OCI-LY3 (cell line): Measurements from ENCODE around the gene SEC16A.

ENCODE experiments used
- H2AFZ ChIP-seq: fragments of 200-600, 300-600 bp; shearing (Covaris generic); 2 replicates; pipeline ENCODE4 v1.6.0; 2014; ENCODE audit warnings: antibody characterized with exemption, low read depth, low read length
- H3K27ac ChIP-seq: fragments of 200-600, 300-600 bp; sonication (generic); 2 replicates; pipeline ENCODE4 v1.5.1; 2014; ENCODE audit warnings: mild to moderate bottlenecking, low read length, moderate library complexity, mixed read lengths
- H3K27me3 ChIP-seq: fragments of 200-600, 300-600 bp; sonication (generic); 2 replicates; pipeline ENCODE4 v1.6.1; 2014; ENCODE audit warnings: low read depth, low read length, mixed read lengths
- H3K36me3 ChIP-seq: fragments of 200-600, 300-600 bp; sonication (generic); replicated peaks from 2 replicates; pipeline ENCODE3; 2014; ENCODE audit warnings: low read depth, low read length, mixed read lengths
- H3K4me1 ChIP-seq: fragments of 300-600, 200-600 bp; sonication (generic); 2 replicates; pipeline ENCODE4 v1.6.1; 2014; ENCODE audit warnings: low read length, mixed read lengths
- H3K4me2 ChIP-seq: fragments of 200-600, 300-600 bp; sonication (generic); 2 replicates; pipeline ENCODE4 v1.6.1; 2014; ENCODE audit warnings: low read length, mixed read lengths
- H3K4me3 ChIP-seq: fragments of 300-600, 200-600 bp; sonication (generic); 2 replicates; pipeline ENCODE4 v1.5.1; 2014; ENCODE audit warnings: antibody characterized with exemption, mild to moderate bottlenecking, low read length, moderate library complexity
- H3K79me2 ChIP-seq: fragments of 300-600, 200-600 bp; shearing (Covaris generic); 2 replicates; pipeline ENCODE4 v1.6.1; 2014; ENCODE audit warnings: mild to moderate bottlenecking, low read length, mixed read lengths
- H3K9ac ChIP-seq: fragments of 300-600, 200-600 bp; shearing (Covaris generic); 2 replicates; pipeline ENCODE4 v1.6.0; 2014; ENCODE audit warnings: mild to moderate bottlenecking, low read length, moderate library complexity
- H3K9me3 ChIP-seq: fragments of 200-600, 300-600 bp; shearing (Covaris generic); 2 replicates; pipeline ENCODE4 v1.6.1; 2014; ENCODE audit warnings: low read length, mixed read lengths; ENCODE audit not compliant: insufficient read depth
- H4K20me1 ChIP-seq: fragments of 200-600, 300-600 bp; sonication (generic); 2 replicates; pipeline ENCODE4 v1.6.1; 2016; ENCODE audit warnings: low read length, mixed read lengths; ENCODE audit not compliant: insufficient read depth
- EZH2phosphoT487 ChIP-seq: fragments of 200-600 bp; shearing (Covaris generic); IDR thresholded peaks from 2 replicates; pipeline ENCODE4 v1.6.1; 2018; ENCODE audit warnings: antibody characterized with exemption, mixed run types, low read depth
- TF ChIP-seq, protein P1 (sequence below): fragments of 200-600, 300-600 bp; sonication (generic); IDR thresholded peaks from 2 replicates; pipeline ENCODE4 v1.5.1; 2014; ENCODE audit warnings: antibody characterized with exemption, low read length, low read depth

Gene SEC16A

GRCh38 chr9:136502940-136503550, 20.2 kb upstream of the SEC16A start:
- peaks cover 4% of the 10 kb centered on the region; the same call in 1 of the 2 replicates for H4K20me1 ChIP-seq

DNA sequence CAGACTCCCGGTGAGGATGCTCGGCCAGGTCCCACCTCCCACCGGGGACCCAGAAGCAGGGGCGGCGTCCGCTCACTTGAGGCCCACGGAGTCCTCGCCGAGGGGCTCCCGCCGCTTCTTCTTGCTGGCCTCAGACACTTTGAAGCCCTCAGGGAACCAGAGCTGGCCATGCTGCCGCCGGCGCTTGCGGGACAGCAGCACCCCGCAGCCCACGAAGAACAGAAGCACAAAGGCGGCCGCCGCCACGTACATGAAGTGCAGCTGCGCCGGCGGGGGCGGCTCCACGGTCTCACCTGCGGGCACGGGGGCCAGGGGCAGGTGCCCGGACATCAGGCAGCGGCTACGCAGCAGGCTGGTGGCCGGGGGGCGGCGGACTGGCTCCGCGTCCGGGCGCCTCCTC, 19.4 kb upstream of the SEC16A start:
- H3K9me3 ChIP-seq, result no peaks in the 10 kb centered on the region
- peaks cover 4% of the 10 kb centered on the region; the same call in 1 of the 2 replicates for H4K20me1 ChIP-seq
- no peaks in the 10 kb centered on the region for H3K27me3 ChIP-seq
- H2AFZ ChIP-seq, result no peak overlapping the region
- no peak overlapping the region for H3K27ac ChIP-seq
- peaks cover 53% of the 10 kb centered on the region for H3K36me3 ChIP-seq
- H3K4me2 ChIP-seq, result no peak overlapping the region
- no peak overlapping the region for H3K9ac ChIP-seq
- no peak for TF ChIP-seq EZH2phosphoT487
- TF ChIP-seq, protein P1, sequence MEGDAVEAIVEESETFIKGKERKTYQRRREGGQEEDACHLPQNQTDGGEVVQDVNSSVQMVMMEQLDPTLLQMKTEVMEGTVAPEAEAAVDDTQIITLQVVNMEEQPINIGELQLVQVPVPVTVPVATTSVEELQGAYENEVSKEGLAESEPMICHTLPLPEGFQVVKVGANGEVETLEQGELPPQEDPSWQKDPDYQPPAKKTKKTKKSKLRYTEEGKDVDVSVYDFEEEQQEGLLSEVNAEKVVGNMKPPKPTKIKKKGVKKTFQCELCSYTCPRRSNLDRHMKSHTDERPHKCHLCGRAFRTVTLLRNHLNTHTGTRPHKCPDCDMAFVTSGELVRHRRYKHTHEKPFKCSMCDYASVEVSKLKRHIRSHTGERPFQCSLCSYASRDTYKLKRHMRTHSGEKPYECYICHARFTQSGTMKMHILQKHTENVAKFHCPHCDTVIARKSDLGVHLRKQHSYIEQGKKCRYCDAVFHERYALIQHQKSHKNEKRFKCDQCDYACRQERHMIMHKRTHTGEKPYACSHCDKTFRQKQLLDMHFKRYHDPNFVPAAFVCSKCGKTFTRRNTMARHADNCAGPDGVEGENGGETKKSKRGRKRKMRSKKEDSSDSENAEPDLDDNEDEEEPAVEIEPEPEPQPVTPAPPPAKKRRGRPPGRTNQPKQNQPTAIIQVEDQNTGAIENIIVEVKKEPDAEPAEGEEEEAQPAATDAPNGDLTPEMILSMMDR, result no peak
- peaks cover 11% of the 10 kb centered on the region; the same call in 1 of the 2 replicates for H3K4me1 ChIP-seq
- no peak overlapping the region for H3K4me3 ChIP-seq
- no peaks in the 10 kb centered on the region for H3K79me2 ChIP-seq

More at GRCh38 chr9:136502940-136503550, 20.2 kb upstream of the SEC16A start:
- H3K9me3 ChIP-seq, result no peaks in the 10 kb centered on the region
- H3K4me1 ChIP-seq, result peaks cover 11% of the 10 kb centered on the region; the same call in 1 of the 2 replicates
- H3K9ac ChIP-seq, result no peak overlapping the region
- no peaks in the 10 kb centered on the region for H3K79me2 ChIP-seq
- no peaks in the 10 kb centered on the region for H3K27me3 ChIP-seq
- no peak overlapping the region for H3K27ac ChIP-seq
- no peak overlapping the region for H3K4me3 ChIP-seq
- no peak overlapping the region for H2AFZ ChIP-seq
- no peak for TF ChIP-seq EZH2phosphoT487
- TF ChIP-seq, protein P1, result peak; percentile 12
- H3K4me2 ChIP-seq, result no peak overlapping the region
- peaks cover 54% of the 10 kb centered on the region for H3K36me3 ChIP-seq

- Histone ChIP-seq H3K27ac (no peak overlapping the region), H3K4me3 (no peak overlapping the region), H3K9me3 (no peaks in the 10 kb centered on the region), H3K4me2 (no peak overlapping the region), H4K20me1 (peaks cover 4% of the 10 kb centered on the region; the same call in 1 of the 2 replicates), H3K36me3 (peaks cover 58% of the 10 kb centered on the region), H3K4me1 (peaks cover 11% of the 10 kb centered on the region; the same call in 1 of the 2 replicates), H2AFZ (no peak overlapping the region), H3K79me2 (no peaks in the 10 kb centered on the region), H3K27me3 (no peaks in the 10 kb centered on the region), H3K9ac (no peak overlapping the region)
- TF ChIP-seq EZH2phosphoT487, result no peak
- TF ChIP-seq, protein P1, result no peak
Observed at GRCh38 chr9:136501686-136502085, 18.8 kb upstream of the SEC16A start.

DNA sequence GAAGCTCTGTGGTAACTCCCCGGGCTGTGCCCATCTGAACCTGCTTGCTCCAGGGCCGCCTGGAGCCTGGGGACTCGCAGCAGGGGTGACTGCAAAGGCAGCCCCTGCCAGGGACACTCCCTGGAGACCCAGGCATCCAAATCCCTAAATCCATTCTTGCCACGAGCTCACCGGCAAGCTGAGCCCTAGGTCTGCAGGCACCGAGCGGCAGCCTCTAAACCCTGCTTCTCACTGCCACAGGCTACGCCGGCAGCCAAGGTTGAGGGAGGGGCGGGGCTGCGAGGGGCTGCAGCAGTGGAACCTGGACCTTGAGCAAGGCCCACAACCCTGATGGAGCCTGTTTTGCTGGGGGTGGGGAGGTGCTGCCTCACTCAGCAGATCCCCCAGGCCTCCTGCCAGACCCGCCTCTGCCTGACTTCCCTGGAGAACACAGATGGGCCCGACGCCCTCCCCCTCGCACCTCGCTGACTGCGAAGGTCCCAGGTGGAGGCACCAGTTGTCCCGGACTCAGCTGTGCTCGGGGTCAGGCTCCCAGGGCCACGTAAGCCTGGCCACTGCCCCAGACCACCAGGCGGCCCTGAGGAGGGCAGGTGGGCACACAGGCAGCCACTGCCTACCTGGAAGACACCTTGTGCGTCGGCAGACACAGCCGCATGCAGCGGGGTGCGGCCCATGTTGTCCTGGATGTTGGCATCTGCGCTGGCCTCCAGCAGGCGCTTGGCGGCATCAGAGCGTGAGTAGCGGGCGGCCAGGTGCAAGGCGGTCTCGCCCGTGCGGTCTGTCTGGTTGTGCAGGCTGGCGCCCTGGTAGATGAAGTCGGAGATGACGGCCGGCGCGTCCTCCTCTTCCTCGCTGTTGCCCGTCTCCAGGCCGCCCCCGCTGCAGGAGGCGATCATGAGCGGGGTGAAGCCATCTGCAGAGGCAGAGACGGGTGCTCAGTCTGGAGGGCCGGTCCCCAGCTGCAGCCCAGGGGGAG, 17.4 kb upstream of the SEC16A start:
- Histone ChIP-seq H3K9me3 (no peaks in the 10 kb centered on the region), H2AFZ (no peak overlapping the region), H3K27ac (no peak overlapping the region), H3K4me2 (no peak overlapping the region), H3K4me3 (no peak overlapping the region), H3K4me1 (peaks cover 11% of the 10 kb centered on the region; the same call in 1 of the 2 replicates), H4K20me1 (peaks cover 4% of the 10 kb centered on the region; the same call in 1 of the 2 replicates), H3K36me3 (peaks cover 55% of the 10 kb centered on the region), H3K79me2 (no peaks in the 10 kb centered on the region), H3K27me3 (no peaks in the 10 kb centered on the region), H3K9ac (no peak overlapping the region)
- TF ChIP-seq, protein P1, result no peak
- no peak for TF ChIP-seq EZH2phosphoT487
